H1 (cell line): ENCODE data around the gene NDUFB5. TPM values are rescaled to one million over a fixed set of nuclear protein-coding genes. Genes with fewer than 3 reads are reported as not detected.

Experiments
- CBX5 ChIP-seq: fragments of 300-800, 300-1000 bp; sonication (generic); IDR thresholded peaks from 2 replicates; pipeline ENCODE4 v1.7.1; 2016; ENCODE audit warnings: antibody characterized with exemption, low read length, low read depth
- CHD7 ChIP-seq: fragments of 300-600 bp; sonication (generic); IDR thresholded peaks from 2 replicates; pipeline ENCODE4 v1.7.1; 2012; ENCODE audit warnings: low read length, moderate library complexity, mild to moderate bottlenecking, inconsistent platforms; ENCODE audit not compliant: insufficient replicate concordance
- CTBP2 ChIP-seq: IDR thresholded peaks from 2 replicates; pipeline ENCODE4 v1.7.0; 2011; ENCODE audit warnings: borderline replicate concordance, mild to moderate bottlenecking, moderate library complexity, mixed read lengths, low read length; ENCODE audit not compliant: insufficient read depth, insufficient read length
- E2F6 ChIP-seq: IDR thresholded peaks from 2 replicates; pipeline ENCODE4 v1.6.1; 2012; ENCODE audit warnings: inconsistent platforms
- KDM4A ChIP-seq: IDR thresholded peaks from one replicate; pipeline ENCODE4 v1.7.1; 2012; ENCODE audit warnings: low read depth, mild to moderate bottlenecking, moderate library complexity, low read length, inconsistent platforms; ENCODE audit not compliant: severe bottlenecking
- PHF8 ChIP-seq: fragments of 200-600 bp; sonication (generic); conservative IDR thresholded peaks from 2 replicates; pipeline ENCODE4 v1.7.1; 2012; ENCODE audit warnings: low read depth, mild to moderate bottlenecking, inconsistent platforms, low read length, moderate library complexity
- POLR2A ChIP-seq, 2 experiments: IDR thresholded peaks; 1 replicate in 1 of 2; 2 replicates in 1 of 2; pipeline ENCODE4 v1.6.1; 2011; ENCODE audit warnings: low read depth in 2 of 2, low read length in 2 of 2, mild to moderate bottlenecking in 2 of 2; ENCODE audit errors: control extremely low read depth in 1 of 2
- USF2 ChIP-seq: IDR thresholded peaks from 2 replicates; pipeline ENCODE4 v1.6.1; 2011; ENCODE audit warnings: low read length, improper control_type of control experiment
- polyA plus RNA-seq, 7 experiments: library from polyadenylated mRNA; depleted of rRNA in 3 of 7; stranded (reverse) in 5 of 7; unstranded in 2 of 7; fragments of >200 nt in 5 of 7; fragments of 200-250 nt in 2 of 7; gene quantifications; 1 replicate in 5 of 7; 2 replicates in 1 of 7; 4 replicates in 1 of 7; pipeline versions ENCODE4 v1.2.1 to v1.2.3, GENCODE V29; 2011 to 2013; ENCODE audit warnings: missing spikeins in 2 of 7, mixed read lengths in 2 of 7
- total RNA-seq: library from RNA; stranded (reverse); fragmentation: NEBNext Ultra II Directional; extraction: Animal tissue kit (Norgen Biotek cat#: 25700); gene quantifications from 2 replicates; pipeline ENCODE4 v1.2.1, GENCODE V29; 2021

The NDUFB5 gene
- total and polyA plus RNA-seq, 2 of the 8 experiments (the other 6 are each of a cell fraction or from before 2014, with no cell fraction given), result 46.1 to 85.8 TPM

GRCh38 chr3:179604321-179605078 is at the start of gene NDUFB5, which contains the start of gene MRPL47 (continued):
- no peak for TF ChIP-seq CTBP2
- TF ChIP-seq KDM4A, result peak; percentile 15
- TF ChIP-seq USF2, result no peak
- peak; percentile 99 for TF ChIP-seq POLR2A (IDR thresholded peaks at IDR 0.05; ENCODE audit: control extremely low read depth in 1 of 2, low read depth in 2 of 2, low read length in 2 of 2)
- no peak for TF ChIP-seq E2F6
- peak; percentile 95 for TF ChIP-seq PHF8
- no peak for TF ChIP-seq CBX5
- TF ChIP-seq CHD7, result no peak
